HG02610 (cell line): ENCODE measurements around the gene BAIAP2L1.

Experiments used
- ATAC-seq: cut with Tn5 transposase; IDR thresholded peaks from one replicate; pipeline ENCODE4 v1.9.1; 2021; ENCODE audit warnings: mild to moderate bottlenecking, moderate library complexity; ENCODE audit not compliant: unreplicated experiment

The BAIAP2L1 gene

GRCh38 chr7:98244871-98245270 lies 156.0 kb downstream of the BAIAP2L1 start:
- ATAC-seq, result no peak

GRCh38 chr7:98242934-98243333 lies 158.0 kb downstream of the BAIAP2L1 start:
- no peak for ATAC-seq

- no peak for ATAC-seq
Observed at GRCh38 chr7:98242342-98242741, 158.5 kb downstream of the BAIAP2L1 start.

- no peak for ATAC-seq
Observed at GRCh38 chr7:98241674-98242241, 159.1 kb downstream of the BAIAP2L1 start.
